HG02981 (cell line): Measurements from ENCODE around the gene GADD45G.
A peak's percentile ranks its signal among the peaks of the same experiment; 100 is the strongest.

ENCODE experiments used
- ATAC-seq: cut with Tn5 transposase; IDR thresholded peaks from one replicate; pipeline ENCODE4 v1.9.1; 2021; ENCODE audit warnings: mild to moderate bottlenecking, moderate library complexity; ENCODE audit not compliant: unreplicated experiment

Gene GADD45G, protein sequence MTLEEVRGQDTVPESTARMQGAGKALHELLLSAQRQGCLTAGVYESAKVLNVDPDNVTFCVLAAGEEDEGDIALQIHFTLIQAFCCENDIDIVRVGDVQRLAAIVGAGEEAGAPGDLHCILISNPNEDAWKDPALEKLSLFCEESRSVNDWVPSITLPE

DNA sequence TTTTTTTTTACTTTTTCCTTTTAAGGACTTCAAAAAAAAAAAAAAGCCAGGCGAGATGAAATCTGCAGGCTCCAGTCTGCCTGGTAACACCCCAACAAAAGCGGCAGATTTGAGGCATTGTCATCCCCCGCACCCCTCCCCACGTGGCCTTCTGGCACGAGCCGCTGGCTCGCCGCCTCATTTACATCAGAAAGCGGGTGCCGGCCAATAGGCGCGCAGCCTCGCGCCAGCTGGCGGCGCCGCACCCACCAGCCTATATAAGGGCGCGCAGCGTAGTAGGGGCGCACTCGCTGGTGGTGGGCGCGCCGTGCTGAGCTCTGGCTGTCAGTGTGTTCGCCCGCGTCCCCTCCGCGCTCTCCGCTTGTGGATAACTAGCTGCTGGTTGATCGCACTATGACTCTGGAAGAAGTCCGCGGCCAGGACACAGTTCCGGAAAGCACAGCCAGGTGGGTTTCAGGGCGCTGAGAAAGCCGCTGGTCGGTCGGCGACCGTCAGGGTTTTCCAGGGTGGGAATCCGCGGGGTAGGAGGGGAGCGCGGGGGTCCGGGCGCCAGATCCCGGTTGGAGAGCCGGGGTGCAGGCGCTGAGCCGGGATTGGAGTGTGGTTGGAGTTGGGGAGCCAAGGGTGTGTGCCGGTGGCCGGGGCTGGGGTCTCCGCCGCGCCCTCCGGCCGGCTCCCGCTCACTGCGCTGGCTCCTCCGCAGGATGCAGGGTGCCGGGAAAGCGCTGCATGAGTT lies at the start of gene GADD45G:
Gene GADD45G (plus strand): TSS at position 284 of the 736 bp plus-strand sequence. CDS start 110 bp downstream, at position 394.
- peak; percentile 64 for ATAC-seq

DNA sequence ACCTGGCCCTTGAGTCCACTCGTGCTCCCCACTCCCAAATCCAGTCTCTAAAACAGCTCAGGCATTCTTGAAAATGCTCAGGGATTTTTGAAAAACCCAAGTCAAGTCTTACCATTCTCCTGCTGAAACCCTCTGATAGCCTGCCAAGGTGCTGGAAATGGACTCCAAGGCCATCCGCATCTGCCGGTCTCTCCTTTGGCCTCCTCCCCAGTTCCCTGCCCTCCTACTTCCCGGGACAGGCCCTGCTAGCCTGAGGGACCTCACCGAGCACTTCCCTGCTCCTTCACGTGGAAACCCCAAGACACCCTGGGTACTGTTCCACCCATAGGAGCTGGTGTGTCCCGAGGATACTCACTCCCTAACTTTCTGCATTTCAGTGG lies 49.8 kb upstream of the GADD45G start:
- no peak for ATAC-seq

DNA sequence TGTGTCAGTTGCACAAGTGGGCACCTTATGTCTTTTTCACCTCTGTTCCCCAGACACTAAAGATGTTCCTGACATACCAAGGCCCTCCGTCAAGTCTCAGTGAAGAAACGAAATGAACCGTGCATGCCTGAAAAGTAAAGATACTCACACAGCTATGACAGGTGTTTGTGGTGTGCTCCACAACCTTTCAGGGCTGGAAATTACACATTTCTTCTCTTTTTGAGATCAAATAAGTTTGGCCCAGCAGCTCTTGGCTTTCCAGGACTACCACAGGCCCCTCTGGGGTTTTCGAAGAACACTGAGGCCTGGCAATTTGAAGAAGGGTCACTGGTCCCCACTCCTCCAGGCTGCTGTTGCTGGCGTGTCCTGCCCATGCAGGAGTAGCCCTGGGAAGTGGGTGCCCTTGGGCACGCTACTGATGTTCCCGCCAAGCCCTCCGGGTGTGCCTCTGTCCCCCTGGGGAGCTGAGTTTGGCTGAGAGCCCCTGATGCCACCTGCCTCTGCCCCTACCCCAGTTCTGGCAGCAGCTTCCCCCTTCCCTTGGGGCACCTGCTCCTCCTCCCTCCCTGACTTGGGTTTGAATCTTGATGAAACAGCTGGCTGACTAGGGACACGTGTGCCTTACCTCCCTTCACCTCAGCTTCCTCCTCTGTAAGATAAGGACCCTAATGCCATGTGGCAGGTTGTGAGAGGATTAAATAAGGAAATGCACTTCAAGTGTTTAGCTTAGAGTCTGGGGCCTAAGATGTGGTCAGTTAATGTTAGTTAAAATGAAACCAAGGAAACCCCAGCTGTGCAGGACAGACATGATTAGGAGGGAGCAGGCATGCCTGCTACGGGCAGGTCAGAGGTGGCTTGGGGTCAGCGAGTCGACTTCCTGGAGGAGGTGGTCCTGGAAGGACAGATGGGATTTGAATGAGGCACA lies 49.1 kb upstream of the GADD45G start:
- peak; percentile 73 for ATAC-seq

DNA sequence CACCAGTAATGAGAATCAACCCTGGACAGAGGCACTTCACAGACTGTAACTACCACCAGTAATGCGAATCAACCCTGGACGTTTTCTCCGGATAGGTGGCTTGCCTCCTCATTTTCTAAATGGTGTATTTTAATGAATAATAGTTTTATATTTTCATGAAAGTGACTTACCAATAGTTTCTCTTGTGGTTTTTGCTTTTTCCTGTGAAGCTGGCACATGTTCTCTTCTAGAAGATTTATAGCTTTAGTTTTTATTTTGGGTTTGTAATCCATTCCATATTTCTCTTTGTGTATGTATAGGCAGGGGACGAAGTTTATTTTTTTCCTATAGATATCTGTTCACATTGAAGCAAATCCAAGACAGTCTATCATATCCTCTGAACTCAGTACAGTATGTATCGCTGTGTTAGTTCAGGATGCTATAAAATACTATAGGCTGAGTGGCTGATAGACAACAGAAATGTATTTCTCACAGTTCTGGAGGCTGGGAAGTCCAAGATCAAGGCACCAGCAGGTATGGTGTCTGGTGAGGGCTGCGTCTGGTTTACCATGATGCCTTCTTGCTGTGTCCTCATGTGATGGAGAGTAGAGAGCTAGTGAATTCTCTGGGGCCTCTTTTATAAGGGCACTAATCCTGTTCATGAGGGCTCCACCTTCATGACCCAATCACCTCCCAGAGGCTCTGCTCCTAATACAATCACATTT lies 46.5 kb upstream of the GADD45G start:
- ATAC-seq, result no peak

DNA sequence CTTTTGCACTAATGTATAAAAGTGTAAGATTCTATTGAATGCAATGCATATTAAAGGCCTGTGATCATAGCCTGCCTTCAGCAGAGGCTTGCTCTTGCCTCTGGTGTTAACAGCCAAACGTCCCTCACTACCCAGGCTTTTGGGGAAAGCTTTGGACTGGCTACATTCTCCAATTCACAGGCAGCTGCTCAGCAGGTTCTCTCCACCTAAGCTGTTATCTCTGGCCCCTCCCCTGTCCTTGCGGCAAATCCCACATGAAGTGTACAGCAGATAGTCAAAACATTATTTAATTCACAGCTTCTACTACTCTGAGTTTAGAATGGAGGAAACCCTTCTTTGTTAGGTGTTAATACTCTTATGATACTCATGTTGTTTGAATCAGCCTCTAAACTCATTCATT lies 45.9 kb upstream of the GADD45G start:
- no peak for ATAC-seq

DNA sequence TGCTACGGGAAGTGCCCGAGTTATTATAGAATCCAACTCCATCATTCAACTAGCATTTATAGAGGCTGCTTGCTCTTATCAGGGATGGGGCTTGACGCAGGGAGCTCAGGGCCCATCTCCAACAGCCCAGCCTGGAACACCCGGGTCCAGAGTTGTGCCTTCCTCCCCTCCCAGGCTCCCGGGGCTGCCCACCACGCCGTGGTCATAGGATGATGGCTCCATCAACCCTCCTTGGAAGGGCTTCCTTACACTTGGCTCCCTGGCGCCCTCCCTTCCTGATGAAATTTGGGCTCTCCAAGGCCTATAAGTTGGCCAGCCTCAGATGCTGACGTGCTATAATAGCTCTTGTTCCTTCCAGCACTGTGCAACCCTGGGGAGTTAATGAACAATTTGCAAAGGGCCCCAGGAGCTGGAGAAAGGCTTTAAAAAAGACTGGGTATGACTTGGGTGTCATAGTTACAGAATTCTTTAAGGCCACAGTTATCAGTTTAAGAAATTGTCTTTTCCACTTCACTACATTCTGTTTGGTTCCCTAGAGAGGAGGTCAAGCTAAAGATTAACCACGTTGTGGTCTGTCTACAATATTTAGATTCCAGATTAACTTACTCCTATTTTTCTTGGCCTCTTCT lies 42.5 kb upstream of the GADD45G start:
- peak; percentile 77 for ATAC-seq

DNA sequence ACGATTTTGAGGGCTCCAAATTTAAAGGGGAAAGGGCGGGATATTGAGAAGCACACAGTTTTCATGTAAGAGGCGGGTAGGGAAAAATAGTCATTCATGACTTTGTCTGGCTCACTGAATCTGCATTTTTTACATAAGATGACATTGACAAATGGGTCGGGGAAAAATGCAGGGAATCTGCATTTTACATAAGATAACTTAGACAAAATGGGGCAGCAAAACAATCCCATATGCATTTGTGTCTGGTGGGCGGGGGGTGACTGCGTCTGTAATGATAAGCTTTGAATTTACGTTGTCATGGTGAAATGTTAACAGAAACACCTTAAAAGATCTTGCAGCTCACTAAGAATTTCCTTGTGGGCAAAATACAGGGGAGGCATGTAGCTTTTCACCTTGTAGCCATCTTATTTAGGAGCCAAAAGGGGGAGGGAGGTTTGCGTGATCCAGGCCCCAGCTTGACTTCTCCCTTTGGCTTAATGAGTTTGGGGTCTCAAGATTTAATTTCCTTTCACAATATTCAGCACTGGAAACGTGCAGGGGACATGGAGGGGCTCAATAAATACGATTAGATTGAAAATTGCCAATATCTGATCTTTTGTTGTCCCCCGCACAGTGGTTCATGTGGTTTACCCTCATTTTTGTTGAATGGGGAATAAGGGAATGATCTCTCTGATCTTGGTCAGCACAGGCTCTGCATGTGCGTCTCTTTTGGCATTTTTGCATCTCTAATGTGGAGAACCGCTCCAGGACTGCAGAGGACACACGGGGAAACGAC lies 41.1 kb upstream of the GADD45G start:
- ATAC-seq, result no peak

DNA sequence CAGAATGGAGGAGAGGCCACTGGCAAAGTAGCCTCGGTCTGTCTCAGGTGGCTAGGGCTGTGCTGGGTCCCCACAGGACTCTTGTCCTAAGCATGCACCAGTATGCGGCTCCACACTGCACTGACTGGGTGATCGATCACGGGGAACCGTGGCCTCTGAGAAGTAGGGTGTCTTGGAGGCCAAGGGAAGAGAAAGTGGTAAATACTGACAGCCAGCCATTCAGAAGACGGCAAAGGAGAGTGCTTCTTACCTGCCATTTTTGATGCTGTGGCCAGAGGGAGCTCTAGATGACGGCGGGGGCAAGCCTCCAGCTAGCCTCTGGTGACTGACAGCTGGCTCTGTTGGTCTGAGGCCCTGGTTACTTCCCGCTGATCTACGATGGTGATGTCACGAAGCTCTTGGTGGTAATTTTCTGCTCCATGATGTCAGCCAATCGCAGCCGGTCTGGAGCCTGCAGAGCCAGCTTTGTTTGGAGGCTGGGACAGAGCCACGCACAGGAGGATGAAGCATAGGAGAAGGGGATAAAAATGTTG lies 40.4 kb upstream of the GADD45G start:
- peak; percentile 76 for ATAC-seq

DNA sequence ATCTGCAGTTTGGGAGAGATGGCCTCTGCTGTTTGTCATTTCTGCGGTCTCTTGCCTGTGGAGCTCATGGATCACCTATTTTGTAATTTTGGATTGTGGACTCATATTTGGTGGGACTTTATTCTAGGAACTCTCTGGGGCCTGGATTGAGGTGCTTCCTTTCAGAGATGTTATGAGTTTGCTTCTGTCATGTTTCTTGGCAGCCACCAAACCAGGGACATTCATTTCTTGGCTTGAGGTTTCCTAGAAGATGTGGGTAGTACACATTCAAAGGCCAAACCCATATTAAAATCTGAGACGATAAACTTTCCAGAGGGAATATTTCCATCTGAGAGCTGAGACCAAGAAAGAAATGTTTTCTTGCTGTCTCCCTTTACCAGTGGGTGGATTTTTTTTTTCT lies 37.2 kb upstream of the GADD45G start:
- no peak for ATAC-seq

DNA sequence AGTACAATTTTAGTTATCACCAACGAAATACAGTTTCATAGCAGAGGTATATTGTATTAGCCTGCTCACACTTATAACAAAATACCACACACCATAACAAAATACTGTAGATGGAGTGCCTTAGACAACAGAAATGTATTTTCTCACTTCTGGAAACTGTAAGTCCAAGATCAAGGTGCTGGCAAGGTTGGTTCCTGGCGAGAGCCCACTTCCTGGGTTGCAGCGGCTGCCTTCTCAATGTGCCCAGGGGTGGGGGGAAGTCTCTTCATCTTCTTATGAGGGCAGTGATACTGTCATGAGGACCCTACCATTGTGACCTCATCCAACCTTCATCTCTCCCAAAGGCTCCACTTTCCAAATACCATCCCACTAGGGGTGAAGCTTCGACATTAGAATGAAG lies 30.5 kb upstream of the GADD45G start:
- no peak for ATAC-seq

DNA sequence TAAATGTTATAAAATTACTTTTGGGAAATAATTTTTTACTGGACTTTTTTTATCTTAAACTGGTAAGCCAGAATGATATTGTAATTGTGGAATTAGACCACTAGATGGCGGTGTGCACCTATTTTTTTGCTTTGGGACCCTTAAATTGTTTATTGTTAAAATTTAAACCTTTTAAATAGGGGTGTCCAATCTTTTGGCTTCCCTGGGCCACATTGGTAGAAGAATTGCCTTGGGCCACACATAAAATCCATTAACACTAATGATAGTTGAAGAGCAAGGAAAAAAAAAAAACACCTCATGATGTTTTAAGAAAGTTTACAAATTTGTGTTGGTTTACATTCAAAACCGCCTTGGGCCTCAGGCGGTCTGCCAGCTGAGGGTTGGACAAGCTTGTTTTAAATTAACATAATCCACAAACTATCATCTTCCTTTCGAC lies 28.4 kb upstream of the GADD45G start:
- no peak for ATAC-seq

DNA sequence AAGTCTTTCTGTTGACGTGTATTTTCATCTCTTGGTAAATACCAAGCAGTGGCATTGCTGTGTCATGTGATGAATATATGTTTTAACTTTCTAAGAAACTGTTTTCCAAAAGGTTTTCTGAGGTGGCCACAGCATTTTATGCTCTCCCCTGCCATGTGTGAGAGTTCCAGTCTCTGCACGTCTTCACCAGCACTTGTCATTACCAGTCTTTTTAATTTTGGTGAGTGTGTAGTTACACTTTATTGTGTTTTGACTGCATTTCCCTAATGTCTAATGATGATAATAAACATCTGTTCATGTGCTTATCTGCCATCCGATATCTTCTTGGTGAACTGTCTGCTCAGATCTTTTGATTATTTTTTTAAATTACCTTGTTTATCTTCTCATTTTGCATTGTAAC lies 27.4 kb upstream of the GADD45G start:
- no peak for ATAC-seq

DNA sequence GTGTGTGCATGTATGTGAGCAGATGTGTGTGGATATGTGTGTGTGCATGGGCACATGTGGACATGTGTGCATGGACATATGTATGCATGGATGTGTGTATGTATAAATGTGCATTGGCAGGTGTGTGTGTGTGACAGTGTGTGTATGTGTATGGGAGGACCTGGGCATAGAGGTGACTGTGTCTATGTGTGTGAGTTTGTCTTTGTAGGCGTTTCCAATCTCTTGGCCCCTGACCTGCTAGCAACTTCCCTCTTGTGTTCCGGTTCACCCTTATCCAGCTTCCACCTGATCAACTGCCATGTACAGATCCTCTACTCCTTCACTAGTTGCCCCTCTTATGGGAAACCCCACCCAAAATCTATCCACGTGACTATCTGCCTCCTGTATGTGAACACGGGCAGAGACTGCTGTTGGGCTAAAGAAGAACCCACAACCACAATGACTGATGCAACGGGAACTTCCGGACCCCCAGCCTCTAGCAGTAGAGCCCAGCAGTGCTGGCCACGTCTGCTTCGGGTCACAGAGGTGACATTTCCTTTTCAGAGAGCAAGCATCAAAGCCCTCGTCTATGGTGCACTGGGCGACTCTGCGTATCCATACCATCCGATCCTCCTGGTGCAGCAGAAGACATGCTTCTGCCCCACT lies 24.9 kb upstream of the GADD45G start:
- no peak for ATAC-seq

DNA sequence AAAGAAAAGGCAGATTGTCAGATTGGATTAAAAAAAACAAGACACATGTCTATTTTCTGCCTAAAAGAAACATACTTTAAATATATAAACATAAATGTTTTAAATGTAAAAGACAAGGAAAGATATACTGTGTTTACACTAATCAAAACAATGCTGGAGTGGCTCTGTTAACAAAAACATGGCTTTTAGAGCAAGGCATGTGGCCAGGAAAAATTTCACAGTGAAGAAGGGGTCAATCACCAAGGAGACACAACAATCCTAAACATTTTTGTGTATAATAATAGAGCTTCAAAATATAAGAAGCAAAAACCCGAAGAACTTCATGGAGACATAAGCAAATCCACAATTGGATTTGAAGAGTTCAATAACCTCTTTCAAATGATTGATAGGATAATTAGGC lies 18.5 kb upstream of the GADD45G start:
- no peak for ATAC-seq

DNA sequence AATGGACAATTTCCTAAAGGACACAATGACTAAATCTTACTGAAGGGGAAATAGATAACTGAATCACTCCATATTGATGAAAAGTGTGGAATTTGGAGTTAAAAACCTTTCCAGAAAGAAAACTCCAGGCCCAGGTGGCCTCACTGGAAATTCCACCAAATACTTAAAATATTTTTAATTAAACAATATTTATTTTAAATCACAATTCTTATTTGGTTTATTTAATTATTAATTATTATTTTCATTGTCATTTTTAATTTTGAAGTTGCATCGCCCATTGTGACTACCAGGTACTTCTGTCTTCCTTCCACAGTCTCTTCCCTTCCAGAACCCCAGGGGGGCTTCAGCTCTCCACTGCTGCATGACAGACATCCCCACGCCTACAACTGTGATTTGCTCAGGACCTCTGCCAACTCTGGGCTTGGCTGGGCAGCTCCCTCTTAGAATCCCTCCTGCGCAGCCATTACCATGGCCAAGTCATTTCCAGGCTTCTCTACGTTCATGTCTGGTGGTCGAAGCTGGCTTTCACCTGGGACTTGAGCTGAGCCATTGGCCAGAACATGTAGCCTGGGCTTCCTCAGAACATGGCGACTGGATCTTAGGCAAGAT lies 16.4 kb upstream of the GADD45G start:
- ATAC-seq, result no peak

DNA sequence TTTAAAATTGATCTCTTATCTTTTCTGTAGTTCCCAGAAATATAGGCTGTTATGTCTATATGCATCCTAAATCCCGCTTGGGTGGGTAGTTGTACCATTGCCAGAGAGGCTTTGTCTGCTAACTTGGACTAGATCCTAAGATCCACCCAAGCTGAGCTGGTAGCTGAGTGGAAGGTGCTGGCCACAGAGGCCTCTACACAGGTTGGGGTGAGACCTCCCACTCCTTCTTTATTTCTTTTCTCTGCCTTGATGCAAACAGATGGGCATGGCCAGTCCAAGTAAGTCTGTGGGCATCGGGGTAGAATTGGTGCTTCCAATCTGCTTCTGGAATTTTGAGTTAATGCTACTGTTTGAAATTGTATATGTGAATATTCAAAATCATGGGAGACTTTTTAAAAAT lies 14.4 kb upstream of the GADD45G start:
- ATAC-seq, result no peak

DNA sequence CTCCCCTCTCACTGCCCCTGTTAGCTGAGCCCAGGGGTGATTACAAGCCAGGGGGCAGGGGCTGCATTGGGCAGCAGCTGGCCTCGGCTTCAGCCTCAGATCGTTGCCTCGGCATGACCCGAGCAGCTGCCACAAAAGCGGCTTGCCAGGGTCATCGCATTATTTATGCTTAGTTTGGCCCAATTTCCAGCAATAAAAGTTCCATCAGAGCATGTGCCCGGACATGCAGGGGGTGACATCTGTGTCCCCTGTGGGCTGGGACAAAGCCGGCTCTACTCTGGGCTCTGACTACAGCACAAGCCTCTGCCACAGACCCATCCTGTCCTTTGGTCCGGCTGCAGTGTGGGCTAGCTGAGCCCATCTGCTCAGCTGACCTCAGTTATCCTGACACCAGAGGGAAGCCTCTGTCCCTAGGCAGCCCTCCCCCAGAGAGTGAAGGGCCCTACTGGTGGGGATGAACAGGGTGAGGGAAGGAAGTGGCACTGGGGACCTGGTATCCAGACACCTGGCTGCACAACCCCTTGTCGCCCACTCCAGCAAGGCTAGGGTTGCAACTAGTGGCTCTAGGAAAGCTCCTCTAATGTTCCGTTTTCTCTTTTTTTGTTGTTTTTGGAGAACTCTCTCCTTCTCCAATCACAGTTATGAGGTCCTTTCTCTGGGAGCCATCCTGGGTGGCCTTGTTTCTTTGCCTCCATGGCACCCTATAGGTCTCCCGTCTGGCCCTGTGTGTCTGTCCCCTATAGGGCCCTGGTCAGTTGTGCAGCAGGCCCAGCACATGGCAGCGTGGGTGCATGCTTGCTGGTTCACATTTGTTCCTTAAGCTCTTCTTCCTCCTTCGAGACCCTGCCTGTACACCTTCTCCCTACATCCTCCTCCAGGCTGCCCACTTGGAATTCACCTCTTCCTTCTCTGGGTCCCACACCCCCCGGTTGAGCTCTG lies 13.3 kb upstream of the GADD45G start:
- ATAC-seq, result no peak
